Heart left ventricle (tissue), 16 donors: ENCODE results near the gene FAM193B. TPM values are rescaled to one million over a fixed set of nuclear protein-coding genes. Genes with fewer than 3 reads are reported as not detected.

Experiments used
- ATAC-seq, 4 donors: fragments of 200-7000 bp; cut with Tn5 transposase; one replicate each; pipeline ENCODE4 v1.9.1; 2020 to 2022; ENCODE audit warnings: moderate library complexity in 4 of 4, mild to moderate bottlenecking in 3 of 4, moderate number of reproducible peaks in 1 of 4
- DNase-seq, 5 donors: peaks; one replicate each; pipeline ENCODE4 v3.0.0-alpha.2; 2020
- H3K27ac ChIP-seq, 12 donors: fragments of 200-600 bp; sonication (generic) in 4 of 12; one replicate each; pipeline versions ENCODE4 v1.5.0 to v1.8.0; 2016 to 2022; ENCODE audit warnings: mild to moderate bottlenecking in 2 of 12
- H3K27me3 ChIP-seq, 9 donors: fragments of 200-600 bp; sonication (generic) in 2 of 9; one replicate each; pipeline versions ENCODE4 v1.5.1 to v1.8.0; 2016 to 2022; ENCODE audit warnings: mild to moderate bottlenecking in 3 of 9
- H3K36me3 ChIP-seq, 9 donors: fragments of 200-600 bp; sonication (generic) in 2 of 9; one replicate each; pipeline versions ENCODE4 v1.5.0 to v1.8.0; 2018 to 2022; ENCODE audit warnings: mild to moderate bottlenecking in 2 of 9
- H3K4me1 ChIP-seq, 12 donors: fragments of 200-600 bp; sonication (generic) in 4 of 12; one replicate each; pipeline versions ENCODE4 v1.5.0 to v1.8.0; 2016 to 2022; ENCODE audit warnings: mild to moderate bottlenecking in 3 of 12
- H3K4me3 ChIP-seq, 12 donors: fragments of 200-600 bp; sonication (generic) in 4 of 12; one replicate each; pipeline versions ENCODE4 v1.5.0 to v1.8.0; 2017 to 2022; ENCODE audit warnings: mild to moderate bottlenecking in 9 of 12, moderate library complexity in 4 of 12
- H3K9me3 ChIP-seq, 12 donors: fragments of 200-600 bp; sonication (generic) in 4 of 12; one replicate each; pipeline versions ENCODE4 v1.5.0 to v1.8.0; 2016 to 2022; ENCODE audit warnings: mild to moderate bottlenecking in 1 of 12
- CTCF ChIP-seq, 12 donors: fragments of 200-600 bp; sonication (generic) in 4 of 12; IDR thresholded peaks; one replicate each; pipeline versions ENCODE4 v1.5.0 to v1.8.0; 2018 to 2022; ENCODE audit warnings: antibody characterized with exemption in 12 of 12, mild to moderate bottlenecking in 5 of 12
- POLR2A ChIP-seq, 2 donors: fragments of 450-650 bp; IDR thresholded peaks; one replicate each; pipeline ENCODE4 v1.6.1; 2017; ENCODE audit warnings: antibody characterized with exemption in 2 of 2, mild to moderate bottlenecking in 2 of 2, moderate library complexity in 2 of 2
- WGBS, 4 donors: extraction: QIAGEN DNeasy Blood & Tissue Kit in 2 of 4; methylation state at CpG; one replicate each; pipeline versions ENCODE4 v1.1.5 to v1.1.7; 2013 to 2018; 5-methylcytosine and 5-hydroxymethylcytosine counted together
- intact Hi-C, 10 donors: fragments of 100-400 bp; cut with DNase I; formaldehyde crosslinking; loops; one replicate each; pipeline versions ENCODE4 v1.11.1 to v1.14.2; 2022
- polyA plus RNA-seq, 2 donors: library from polyadenylated mRNA; stranded (reverse); fragments of 200-250 nt; gene quantifications; one replicate each; pipeline ENCODE4 v1.2.3, GENCODE V29; 2013
- total RNA-seq, 9 donors: library from RNA; depleted of rRNA in 2 of 9; stranded (reverse); fragments of >200 nt in 2 of 9; fragmentation: NEBNext Ultra II Directional in 3 of 9; extraction: Animal tissue kit (Norgen Biotek cat#: 25700) in 3 of 9; gene quantifications; one replicate each; pipeline versions ENCODE4 v1.1.0 to v1.2.4, GENCODE V29; 2016 to 2023
- donor health status: ischemic (EF 13 %, LVEDD 7.1; RV severe dilation, severe dysfunction).
- donor health status: healthy with polysubstance abuse.
- donor health status: DM: no; HTN: yes; CAD: no.
- donor health status: DM: no; HTN: no; CAD: no.
- donor health status: ischemic (EF 25% LVEDD 6.9; RV normal size, moderate dysfunction).
- donor health status: ischemic (EF 25% LVEDD 5.7; RV mildly dilated, moderate dysfunction).
- donor health status: healthy.
- donor health status: DM: yes; HTN: yes; CAD: no.
- donor health status: ischemic (EF 35%, LVEDD 5.7; RV mildly dilated, moderate dysfunction).
- donor health status: nonischemic (EF 11% LVEDD 7.7; RV severe dilation, severe dysfunction).
- donor health status: DM: yes; HTN: yes; CAD: no.
- donor health status: PGD.
- donor health status: ischemic (EF 29% LVEDD 5.4; RV normal size, mild dysfunction).
- donor health status: nonischemic (EF 23%, LVEDD 6.1; RV moderate dilation, normal function).

FAM193B gene
- total and polyA plus RNA-seq, 11 donors, result 13.1 to 58.9 (median 20.2) TPM

- Histone ChIP-seq H3K36me3 (peaks cover 0 to 7% (median 0%) of the 10 kb centered on the region in 9 donors), H3K4me1 (peaks cover 0 to 66% (median 45%) of the 10 kb centered on the region in 12 donors), H3K27ac (peak overlapping the region; percentile 65 to 93 (median 84)), H3K9me3 (no peaks in the 10 kb centered on the region), H3K4me3 (peak overlapping the region; percentile 63 to 97 (median 76)), H3K27me3 (peaks cover 0 to 31% (median 5%) of the 10 kb centered on the region in 9 donors)
- intact Hi-C loops, result no loop called here
- DNase-seq (peak in 1 of 5 donors; percentile 59), ATAC-seq (peak in 3 of 4 donors; percentile 9 to 25 (median 12))
- 2 to 5% (median 4%) methylated on average over 30 to 93 of the region's 93 CpGs for WGBS, 4 donors
- TF ChIP-seq POLR2A (IDR thresholded peaks at IDR 0.05), result no peak
- no peak for TF ChIP-seq CTCF (IDR thresholded peaks at IDR 0.05)
Observed at GRCh38 chr5:177472460-177473442, 81.6 kb downstream of the FAM193B start.

GRCh38 chr5:177471610-177472356 is 82.6 kb downstream of the FAM193B start:
- no peak for TF ChIP-seq CTCF (IDR thresholded peaks at IDR 0.05)
- intact Hi-C loops, result no loop called here
- ATAC-seq, result peak; percentile 49 to 74 (median 52)

GRCh38 chr5:177470759-177471536 is 83.4 kb downstream of the FAM193B start:
- WGBS, 4 donors, result 86 to 91% (median 87%) methylated on average over 7 to 10 of the region's 10 CpGs
- Histone ChIP-seq H3K36me3 (peaks cover 0 to 25% (median 17%) of the 10 kb centered on the region in 9 donors), H3K9me3 (no peaks in the 10 kb centered on the region), H3K4me3 (peak overlapping the region in 5 of 12 donors; percentile 2 to 97 (median 81)), H3K4me1 (peaks cover 0 to 59% (median 43%) of the 10 kb centered on the region in 12 donors), H3K27ac (peak overlapping the region in 11 of 12 donors; percentile 19 to 93 (median 84)), H3K27me3 (peaks cover 0 to 28% (median 5%) of the 10 kb centered on the region in 9 donors)
- no peak for ATAC-seq
- TF ChIP-seq POLR2A (IDR thresholded peaks at IDR 0.05), result no peak
- no peak for TF ChIP-seq CTCF (IDR thresholded peaks at IDR 0.05)
- intact Hi-C loops, result no loop called here
- no peak for DNase-seq

More at GRCh38 chr5:177471610-177472356, 82.6 kb downstream of the FAM193B start:
- WGBS, 4 donors, result 46 to 62% (median 54%) methylated on average over 8 to 14 of the region's 14 CpGs
- Histone ChIP-seq H3K36me3 (peaks cover 0 to 16% (median 8%) of the 10 kb centered on the region in 9 donors), H3K4me1 (peaks cover 0 to 60% (median 44%) of the 10 kb centered on the region in 12 donors), H3K27ac (peak overlapping the region; percentile 65 to 93 (median 84)), H3K9me3 (no peaks in the 10 kb centered on the region), H3K4me3 (peak overlapping the region; percentile 63 to 97 (median 76)), H3K27me3 (peaks cover 0 to 31% (median 5%) of the 10 kb centered on the region in 9 donors)
- DNase-seq, result peak in 3 of 5 donors; percentile 73 to 82 (median 78)

Other genes with a start within 250 kb of the FAM193B start
- gene MXD3, start 242.7 kb downstream of the FAM193B start, total RNA-seq, result 1 to 10 TPM in 8 of 9 donors, under 1 TPM in 1; 0.52 to 9.1 (median 3.1) TPM
- 1 to 10 TPM; 1.3 to 2.5 TPM for gene MXD3, start 242.7 kb downstream of the FAM193B start, polyA plus RNA-seq
- 100 to 1,000 TPM in 3 of 9 donors, 10 to 100 TPM in 6; 50.2 to 155 (median 63.6) TPM for gene LMAN2, start 202.9 kb downstream of the FAM193B start, total RNA-seq
- gene LMAN2, start 202.9 kb downstream of the FAM193B start, polyA plus RNA-seq, result 100 to 1,000 TPM in 1 of 2 donors, 10 to 100 TPM in 1; 43.3 to 313 TPM
- gene RGS14, start 196.6 kb downstream of the FAM193B start, total RNA-seq, result 10 to 100 TPM in 1 of 9 donors, 1 to 10 TPM in 8; 1.3 to 10.7 (median 2.9) TPM
- 1 to 10 TPM; 3.7 to 4.9 TPM for gene RGS14, start 196.6 kb downstream of the FAM193B start, polyA plus RNA-seq
- not detected for gene SLC34A1, start 170.1 kb downstream of the FAM193B start, total RNA-seq
- gene SLC34A1, start 170.1 kb downstream of the FAM193B start, polyA plus RNA-seq, result not detected
- gene PFN3, start 153.9 kb downstream of the FAM193B start, total RNA-seq, result not detected
- not detected for gene PFN3, start 153.9 kb downstream of the FAM193B start, polyA plus RNA-seq
- under 1 TPM in 1 of 9 donors, not detected in 8; 0.56 TPM for gene F12, start 145.0 kb downstream of the FAM193B start, total RNA-seq
- under 1 TPM in 1 of 2 donors, not detected in 1; 0.29 TPM for gene F12, start 145.0 kb downstream of the FAM193B start, polyA plus RNA-seq
- 10 to 100 TPM; 12.8 to 33.2 (median 17.3) TPM for gene GRK6, start 127.9 kb downstream of the FAM193B start, total RNA-seq
- 10 to 100 TPM in 1 of 2 donors, 1 to 10 TPM in 1; 6.8 to 29.5 TPM for gene GRK6, start 127.9 kb downstream of the FAM193B start, polyA plus RNA-seq
- 1 to 10 TPM in 8 of 9 donors, under 1 TPM in 1; 0.82 to 5.0 (median 1.8) TPM for gene PRR7, start 107.7 kb downstream of the FAM193B start, total RNA-seq
- gene PRR7, start 107.7 kb downstream of the FAM193B start, polyA plus RNA-seq, result 1 to 10 TPM; 1.4 to 1.5 TPM
- gene DBN1, start 80.9 kb downstream of the FAM193B start, total RNA-seq, result 10 to 100 TPM; 12.3 to 60.7 (median 23.3) TPM
- 10 to 100 TPM; 13.2 to 28.1 TPM for gene DBN1, start 80.9 kb downstream of the FAM193B start, polyA plus RNA-seq
- gene PDLIM7, start 57.0 kb downstream of the FAM193B start, total RNA-seq, result 100 to 1,000 TPM in 1 of 9 donors, 10 to 100 TPM in 8; 36.3 to 124 (median 49.4) TPM
- 10 to 100 TPM; 89.9 to 95.1 TPM for gene PDLIM7, start 57.0 kb downstream of the FAM193B start, polyA plus RNA-seq
- gene DOK3, start 44.7 kb downstream of the FAM193B start, total RNA-seq, result 10 to 100 TPM in 1 of 9 donors, 1 to 10 TPM in 7, under 1 TPM in 1; 0.77 to 23.8 (median 2.7) TPM
- 1 to 10 TPM; 1.1 to 3.0 TPM for gene DOK3, start 44.7 kb downstream of the FAM193B start, polyA plus RNA-seq
- gene DDX41, start 37.6 kb downstream of the FAM193B start, total RNA-seq, result 10 to 100 TPM; 24.4 to 53.8 (median 37.7) TPM
- 10 to 100 TPM; 33.0 to 65.4 TPM for gene DDX41, start 37.6 kb downstream of the FAM193B start, polyA plus RNA-seq
- gene TMED9, start 37.6 kb upstream of the FAM193B start, total RNA-seq, result 100 to 1,000 TPM in 2 of 9 donors, 10 to 100 TPM in 7; 46.2 to 138 (median 77.0) TPM
- 100 to 1,000 TPM in 1 of 2 donors, 10 to 100 TPM in 1; 62.8 to 321 TPM for gene TMED9, start 37.6 kb upstream of the FAM193B start, polyA plus RNA-seq
- gene B4GALT7, start 45.6 kb upstream of the FAM193B start, total RNA-seq, result 10 to 100 TPM; 10.5 to 23.5 (median 17.7) TPM
- 10 to 100 TPM; 18.4 to 24.7 TPM for gene B4GALT7, start 45.6 kb upstream of the FAM193B start, polyA plus RNA-seq
- 10 to 100 TPM in 1 of 9 donors, 1 to 10 TPM in 7, not detected in 1; 1.1 to 11.0 (median 2.4) TPM for gene FAM153A, start 228.3 kb upstream of the FAM193B start, total RNA-seq
- 1 to 10 TPM; 2.6 to 3.1 TPM for gene FAM153A, start 228.3 kb upstream of the FAM193B start, polyA plus RNA-seq